K562 (cell line): Measurements from ENCODE around the gene UNC45A. TPM values are rescaled to one million over a fixed set of nuclear protein-coding genes. Genes with fewer than 3 reads are reported as not detected.

Experiments used
- ARID1B ChIP-seq: fragments of 450-650 bp; IDR thresholded peaks from 2 replicates; pipeline ENCODE4 v1.6.1; 2016; ENCODE audit warnings: antibody characterized with exemption, mild to moderate bottlenecking, inconsistent platforms
- CC2D1A ChIP-seq: fragments of 450-650 bp; IDR thresholded peaks from 2 replicates; pipeline ENCODE4 v1.6.1; 2017; ENCODE audit warnings: mild to moderate bottlenecking
- CEBPG ChIP-seq, 3 experiments: fragments of 200-800 bp in 1 of 3; sonication (Bioruptor generic) in 1 of 3; sonication (generic) in 1 of 3; formaldehyde crosslinking in 1 of 3; IDR thresholded peaks in 2 of 3; conservative IDR thresholded peaks in 1 of 3; 2 replicates each; pipeline versions ENCODE4 v1.6.1 to v1.8.0; 2016 to 2022; ENCODE audit warnings: missing compliant biosample characterization in 2 of 3, missing genetic modification characterization in 2 of 3, mild to moderate bottlenecking in 1 of 3, missing genetic modification reagents in 1 of 3
- DDX20 ChIP-seq: fragments of 450-650 bp; IDR thresholded peaks from 2 replicates; pipeline ENCODE4 v1.6.1; 2016; ENCODE audit warnings: missing genetic modification characterization, low read depth, mild to moderate bottlenecking, missing compliant biosample characterization, moderate library complexity
- KAT7 ChIP-seq: sonication (generic); formaldehyde crosslinking; IDR thresholded peaks from 2 replicates; pipeline ENCODE4 v1.8.0; 2022; ENCODE audit warnings: missing genetic modification reagents, mild to moderate bottlenecking, borderline replicate concordance
- MYBL2 ChIP-seq, 2 experiments: fragments of 450-650 bp in 1 of 2; sonication (generic) in 1 of 2; formaldehyde crosslinking in 1 of 2; IDR thresholded peaks; 2 replicates each; pipeline versions ENCODE4 v1.6.1 to v1.8.1; 2017 to 2022; ENCODE audit warnings: borderline replicate concordance in 1 of 2, inconsistent platforms in 1 of 2, low read depth in 1 of 2, mild to moderate bottlenecking in 1 of 2, missing genetic modification reagents in 1 of 2, moderate library complexity in 1 of 2
- NFIC ChIP-seq: fragments of 450-650 bp; IDR thresholded peaks from 2 replicates; pipeline ENCODE4 v1.6.1; 2017; ENCODE audit warnings: mild to moderate bottlenecking, inconsistent platforms
- RBM34 ChIP-seq: fragments of 200-400 bp; formaldehyde crosslinking; IDR thresholded peaks from 2 replicates; pipeline ENCODE4 v1.6.1; 2018; ENCODE audit warnings: low read length, borderline replicate concordance; ENCODE audit not compliant: insufficient read depth
- SIN3B ChIP-seq: fragments of 450-650 bp; IDR thresholded peaks from 2 replicates; pipeline ENCODE4 v1.6.1; 2017; ENCODE audit warnings: low read depth, mild to moderate bottlenecking, moderate library complexity
- SMAD3 ChIP-seq: fragments of 450-650 bp; formaldehyde crosslinking; conservative IDR thresholded peaks from 2 replicates; pipeline ENCODE4 v1.4.0; 2020; ENCODE audit warnings: mild to moderate bottlenecking
- TAF15 ChIP-seq: fragments of 200-400 bp; formaldehyde crosslinking; IDR thresholded peaks from 2 replicates; pipeline ENCODE4 v1.6.1; 2017; ENCODE audit warnings: mild to moderate bottlenecking, low read depth, low read length, moderate library complexity
- U2AF1 ChIP-seq: fragments of 200-400 bp; formaldehyde crosslinking; optimal IDR thresholded peaks from 2 replicates; pipeline ENCODE3; 2017; ENCODE audit warnings: mild to moderate bottlenecking, low read depth, low read length, moderate library complexity
- ZFX ChIP-seq: sonication (generic); formaldehyde crosslinking; IDR thresholded peaks from 2 replicates; pipeline ENCODE4 v1.8.0; 2022; ENCODE audit warnings: mild to moderate bottlenecking, missing genetic modification reagents, moderate library complexity
- ZKSCAN8 ChIP-seq: fragments of 200-800 bp; sonication (Bioruptor generic); IDR thresholded peaks from 2 replicates; pipeline ENCODE4 v1.6.1; 2016; ENCODE audit warnings: missing genetic modification characterization, missing compliant biosample characterization
- ZNF23 ChIP-seq: fragments of 250-450 bp; sonication (Bioruptor Pico); IDR thresholded peaks from 2 replicates; pipeline ENCODE4 v1.4.0; 2020; ENCODE audit warnings: mild to moderate bottlenecking
- ZNF316 ChIP-seq: fragments of 450-650 bp; IDR thresholded peaks from 2 replicates; pipeline ENCODE4 v1.6.1; 2016
- ZNF347 ChIP-seq: fragments of 450-650 bp; formaldehyde crosslinking; IDR thresholded peaks from 2 replicates; pipeline ENCODE4 v1.4.0; 2020; ENCODE audit warnings: low read depth, mild to moderate bottlenecking, moderate library complexity
- ZNF589 ChIP-seq: fragments of 200-800 bp; sonication (Bioruptor generic); IDR thresholded peaks from 2 replicates; pipeline ENCODE4 v1.6.1; 2016; ENCODE audit warnings: low read depth, missing genetic modification characterization, missing compliant biosample characterization
- ZNF707 ChIP-seq: fragments of 250-450 bp; sonication (Bioruptor Pico); conservative IDR thresholded peaks from 2 replicates; pipeline ENCODE4 v1.8.0; 2022; ENCODE audit warnings: inconsistent platforms, mild to moderate bottlenecking, moderate library complexity
- polyA plus RNA-seq, 8 experiments: library from polyadenylated mRNA; depleted of rRNA in 4 of 8; stranded (reverse) in 5 of 8; unstranded in 3 of 8; fragments of >200 nt; fragmentation: Nextera tagmentation in 2 of 8; fragmentation: Illumina TruSeq in 1 of 8; extraction: Ambion mirVana in 2 of 8; extraction: Trizol in 1 of 8; gene quantifications; 2 replicates each; pipeline versions ENCODE4 v1.2.1 to v1.2.3, GENCODE V29; 2011 to 2014; ENCODE audit warnings: inconsistent platforms in 1 of 8, missing spikeins in 1 of 8
- total RNA-seq, 7 experiments: library from RNA; depleted of rRNA in 6 of 7; stranded (reverse); fragments of >200 nt in 6 of 7; fragmentation: Illumina TruSeq in 2 of 7; extraction: Trizol in 2 of 7; gene quantifications; 2 replicates each; pipeline versions ENCODE4 v1.2.1 to v1.2.3, GENCODE V29; 2011 to 2021; ENCODE audit warnings: low replicate concordance in 1 of 7
- TF ChIP-seq, protein P1 (sequence below): fragments of 450-650 bp; IDR thresholded peaks from 2 replicates; pipeline ENCODE4 v1.6.1; 2016
- TF ChIP-seq, protein P2 (sequence below): fragments of 250-450 bp; sonication (Bioruptor Pico); IDR thresholded peaks from 2 replicates; pipeline ENCODE4 v1.9.0; 2021; ENCODE audit warnings: mild to moderate bottlenecking
- TF ChIP-seq, protein P3 (sequence below): fragments of 450-650 bp; IDR thresholded peaks from 2 replicates; pipeline ENCODE4 v1.6.1; 2016; ENCODE audit warnings: missing biosample characterization, missing genetic modification characterization
- TF ChIP-seq, protein P4 (sequence below): fragments of 250-450 bp; sonication (Bioruptor Pico); IDR thresholded peaks from 2 replicates; pipeline ENCODE4 v1.8.0; 2022; ENCODE audit warnings: moderate library complexity, mild to moderate bottlenecking, inconsistent platforms
- TF ChIP-seq, protein P5 (sequence below): fragments of 450-650 bp; formaldehyde crosslinking; IDR thresholded peaks from 2 replicates; pipeline ENCODE4 v1.4.0; 2022; ENCODE audit warnings: missing genetic modification characterization

The UNC45A gene
- total and polyA plus RNA-seq, 9 of the 15 experiments (the other 6 are each of a cell fraction or from before 2014, with no cell fraction given): 22.4 to 79.3 (median 43.7) TPM

DNA sequence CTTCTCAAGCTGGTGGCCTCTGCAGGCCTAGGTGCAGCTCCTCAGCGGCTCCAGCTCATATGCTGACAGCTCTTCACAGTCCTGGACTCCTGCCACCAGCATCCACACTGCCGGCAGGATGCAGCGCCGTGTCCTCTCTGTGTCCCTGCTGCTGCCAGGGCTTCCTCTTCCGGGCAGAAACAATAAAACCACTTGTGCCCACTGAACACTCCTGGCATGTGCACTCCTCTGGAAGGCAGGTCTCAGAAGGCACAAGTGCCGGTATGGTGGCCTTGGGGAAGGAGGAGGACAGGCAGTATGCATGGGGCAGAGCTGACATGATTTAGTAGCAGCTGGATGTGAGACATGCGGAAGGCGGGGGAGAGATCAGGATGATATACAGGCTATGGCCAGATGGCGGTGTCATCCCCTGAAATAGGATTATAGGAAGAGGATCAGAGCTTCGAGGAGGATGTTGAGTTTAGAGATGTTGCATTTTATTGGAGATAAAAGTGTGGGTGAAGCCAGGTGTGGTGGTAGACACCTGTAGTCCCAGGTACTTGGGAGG, 39.4 kb upstream of the UNC45A start (continued):
- TF ChIP-seq SIN3B (no peak), CEBPG (CRISPR knock-in tag; IDR thresholded peaks at IDR 0.05) (no peak), CEBPG (tag; conservative IDR thresholded peaks at IDR 0.05 in 1 of 2, IDR thresholded peaks at IDR 0.05 in 1 of 2) (no peak), CC2D1A (peak; percentile 33; the same call in 1 of the 2 replicates), ZNF347 (CRISPR knock-in tag) (no peak), ARID1B (peak; percentile 76), U2AF1 (no peak), DDX20 (tag) (no peak), ZNF589 (CRISPR knock-in tag) (0 out of 2 replicates have a peak, but pooled peaks have one; percentile 32), ZKSCAN8 (no peak), ZNF23 (CRISPR knock-in tag) (no peak), KAT7 (CRISPR knock-in tag) (no peak), RBM34 (no peak), SMAD3 (no peak), ZNF316 (no peak), MYBL2 (IDR thresholded peaks at IDR 0.05; ENCODE audit: low read depth) (no peak), MYBL2 (CRISPR knock-in tag; IDR thresholded peaks at IDR 0.05; ENCODE audit: borderline replicate concordance) (no peak), ZFX (CRISPR knock-in tag) (no peak), ZNF707 (CRISPR knock-in tag) (no peak), NFIC (peak; percentile 67), TAF15 (no peak)
- TF ChIP-seq, protein P1, sequence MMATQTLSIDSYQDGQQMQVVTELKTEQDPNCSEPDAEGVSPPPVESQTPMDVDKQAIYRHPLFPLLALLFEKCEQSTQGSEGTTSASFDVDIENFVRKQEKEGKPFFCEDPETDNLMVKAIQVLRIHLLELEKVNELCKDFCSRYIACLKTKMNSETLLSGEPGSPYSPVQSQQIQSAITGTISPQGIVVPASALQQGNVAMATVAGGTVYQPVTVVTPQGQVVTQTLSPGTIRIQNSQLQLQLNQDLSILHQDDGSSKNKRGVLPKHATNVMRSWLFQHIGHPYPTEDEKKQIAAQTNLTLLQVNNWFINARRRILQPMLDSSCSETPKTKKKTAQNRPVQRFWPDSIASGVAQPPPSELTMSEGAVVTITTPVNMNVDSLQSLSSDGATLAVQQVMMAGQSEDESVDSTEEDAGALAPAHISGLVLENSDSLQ: peak; percentile 97
- TF ChIP-seq, protein P2, sequence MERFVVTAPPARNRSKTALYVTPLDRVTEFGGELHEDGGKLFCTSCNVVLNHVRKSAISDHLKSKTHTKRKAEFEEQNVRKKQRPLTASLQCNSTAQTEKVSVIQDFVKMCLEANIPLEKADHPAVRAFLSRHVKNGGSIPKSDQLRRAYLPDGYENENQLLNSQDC (CRISPR knock-in tag): no peak
- TF ChIP-seq, protein P3, sequence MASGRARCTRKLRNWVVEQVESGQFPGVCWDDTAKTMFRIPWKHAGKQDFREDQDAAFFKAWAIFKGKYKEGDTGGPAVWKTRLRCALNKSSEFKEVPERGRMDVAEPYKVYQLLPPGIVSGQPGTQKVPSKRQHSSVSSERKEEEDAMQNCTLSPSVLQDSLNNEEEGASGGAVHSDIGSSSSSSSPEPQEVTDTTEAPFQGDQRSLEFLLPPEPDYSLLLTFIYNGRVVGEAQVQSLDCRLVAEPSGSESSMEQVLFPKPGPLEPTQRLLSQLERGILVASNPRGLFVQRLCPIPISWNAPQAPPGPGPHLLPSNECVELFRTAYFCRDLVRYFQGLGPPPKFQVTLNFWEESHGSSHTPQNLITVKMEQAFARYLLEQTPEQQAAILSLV (tag): no peak
- TF ChIP-seq, protein P4, sequence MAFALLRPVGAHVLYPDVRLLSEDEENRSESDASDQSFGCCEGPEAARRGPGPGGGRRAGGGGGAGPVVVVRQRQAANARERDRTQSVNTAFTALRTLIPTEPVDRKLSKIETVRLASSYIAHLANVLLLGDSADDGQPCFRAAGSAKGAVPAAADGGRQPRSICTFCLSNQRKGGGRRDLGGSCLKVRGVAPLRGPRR (CRISPR knock-in tag): no peak
- TF ChIP-seq, protein P5, sequence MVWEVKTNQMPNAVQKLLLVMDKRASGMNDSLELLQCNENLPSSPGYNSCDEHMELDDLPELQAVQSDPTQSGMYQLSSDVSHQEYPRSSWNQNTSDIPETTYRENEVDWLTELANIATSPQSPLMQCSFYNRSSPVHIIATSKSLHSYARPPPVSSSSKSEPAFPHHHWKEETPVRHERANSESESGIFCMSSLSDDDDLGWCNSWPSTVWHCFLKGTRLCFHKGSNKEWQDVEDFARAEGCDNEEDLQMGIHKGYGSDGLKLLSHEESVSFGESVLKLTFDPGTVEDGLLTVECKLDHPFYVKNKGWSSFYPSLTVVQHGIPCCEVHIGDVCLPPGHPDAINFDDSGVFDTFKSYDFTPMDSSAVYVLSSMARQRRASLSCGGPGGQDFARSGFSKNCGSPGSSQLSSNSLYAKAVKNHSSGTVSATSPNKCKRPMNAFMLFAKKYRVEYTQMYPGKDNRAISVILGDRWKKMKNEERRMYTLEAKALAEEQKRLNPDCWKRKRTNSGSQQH: no peak
